Upper lobe of left lung (tissue), 6 donors: Measurements from ENCODE around the gene XRN2. TPM values are rescaled to one million over a fixed set of nuclear protein-coding genes. Genes with fewer than 3 reads are reported as not detected.

ENCODE experiments used
- ATAC-seq, 2 donors: fragments of 200-7000 bp; cut with Tn5 transposase; one replicate each; pipeline ENCODE4 v1.9.1; 2022; ENCODE audit warnings: mild to moderate bottlenecking in 2 of 2, moderate library complexity in 2 of 2; ENCODE audit not compliant: low FRiP score in 2 of 2
- DNase-seq, 2 donors: peaks; one replicate each; pipeline ENCODE4 v3.0.0-alpha.2; 2019 to 2020
- H3K27ac ChIP-seq, 4 donors: fragments of 200-600 bp; sonication (generic); one replicate each; pipeline ENCODE4 v1.5.1; 2016 to 2019
- H3K27me3 ChIP-seq, 4 donors: fragments of 200-600 bp; sonication (generic); one replicate each; pipeline ENCODE4 v1.5.1; 2017 to 2019
- H3K36me3 ChIP-seq, 4 donors: fragments of 200-600 bp; sonication (generic); one replicate each; pipeline ENCODE4 v1.5.1; 2016 to 2019
- H3K4me1 ChIP-seq, 4 donors: fragments of 200-600 bp; sonication (generic); one replicate each; pipeline ENCODE4 v1.5.1; 2018 to 2019
- H3K4me3 ChIP-seq, 4 donors: fragments of 200-600 bp; sonication (generic); one replicate each; pipeline ENCODE4 v1.5.1; 2017 to 2019; ENCODE audit warnings: mild to moderate bottlenecking in 2 of 4, moderate library complexity in 1 of 4
- H3K9me3 ChIP-seq, 4 donors: fragments of 200-600 bp; sonication (generic); one replicate each; pipeline ENCODE4 v1.5.1; 2018 to 2019
- CTCF ChIP-seq, 6 experiments: fragments of 450-650 bp in 4 of 6; fragments of 200-600 bp in 2 of 6; sonication (generic) in 2 of 6; IDR thresholded peaks; one replicate each; pipeline ENCODE4 v1.5.1; 2016 to 2019; ENCODE audit warnings: antibody characterized with exemption in 6 of 6
- EP300 ChIP-seq, 4 donors: sonication (generic); formaldehyde crosslinking; IDR thresholded peaks; one replicate each; pipeline ENCODE4 v1.5.1; 2017; ENCODE audit warnings: antibody characterized with exemption in 4 of 4, control low read depth in 2 of 4
- POLR2A ChIP-seq, 4 donors: fragments of 450-650 bp; IDR thresholded peaks; one replicate each; pipeline ENCODE4 v1.5.1; 2016 to 2017; ENCODE audit warnings: antibody characterized with exemption in 4 of 4, mild to moderate bottlenecking in 2 of 4
- POLR2AphosphoS5 ChIP-seq, 2 donors: sonication (generic); formaldehyde crosslinking; IDR thresholded peaks; one replicate each; pipeline ENCODE4 v1.5.1; 2017; ENCODE audit warnings: antibody characterized with exemption in 2 of 2
- WGBS, 2 donors: methylation state at CpG; one replicate each; pipeline ENCODE4 v1.1.5; 2017 to 2018; 5-methylcytosine and 5-hydroxymethylcytosine counted together
- total RNA-seq, 6 donors: library from RNA; depleted of rRNA in 4 of 6; stranded (reverse); fragments of >200 nt in 4 of 6; gene quantifications; one replicate each; pipeline versions ENCODE4 v1.1.0 to v1.2.1, GENCODE V29; 2016 to 2021
- donor health status: DM: no; HTN: no; CAD: no; lungs with moderate emphysema.
- donor health status: DM: no; HTN: yes; CAD: no; lungs with severe emphysema.

The XRN2 gene
- total RNA-seq, 6 donors from 2014 or later: 38.3 to 70.5 (median 55.0) TPM

DNA sequence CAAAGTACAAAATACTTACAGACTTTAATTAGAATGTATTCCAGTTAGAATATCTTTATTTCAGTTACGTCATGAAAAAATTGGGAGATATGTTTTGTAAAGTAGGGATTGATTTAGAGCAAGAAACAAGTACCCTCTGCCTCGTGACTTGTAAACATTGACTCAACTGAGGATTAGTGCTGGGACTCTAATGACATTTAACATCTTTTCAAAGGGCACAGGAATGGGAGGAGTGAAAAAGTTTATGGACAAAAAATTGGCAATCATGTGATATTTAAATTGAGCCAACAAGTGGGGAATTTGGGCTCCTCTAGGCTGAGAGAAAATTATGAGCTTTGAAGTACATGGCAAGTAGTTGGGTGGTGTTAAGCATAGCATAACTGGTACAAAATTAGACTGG lies 68.9 kb downstream of the XRN2 start:
- WGBS, 2 donors: 80 to 91% methylated on average over 2 of the region's 2 CpGs
- DNase-seq: no peak
- Histone ChIP-seq H3K27ac (no peak overlapping the region), H3K4me1 (no peaks in the 10 kb centered on the region), H3K36me3 (peaks cover 0 to 61% (median 15%) of the 10 kb centered on the region in 4 donors), H3K9me3 (no peaks in the 10 kb centered on the region), H3K4me3 (no peak overlapping the region), H3K27me3 (no peaks in the 10 kb centered on the region)
- TF ChIP-seq POLR2A (IDR thresholded peaks at IDR 0.05): no peak
- TF ChIP-seq POLR2AphosphoS5 (IDR thresholded peaks at IDR 0.05): no peak
- TF ChIP-seq EP300 (IDR thresholded peaks at IDR 0.05): no peak
- no peak for TF ChIP-seq CTCF (IDR thresholded peaks at IDR 0.05)
- ATAC-seq: no peak

DNA sequence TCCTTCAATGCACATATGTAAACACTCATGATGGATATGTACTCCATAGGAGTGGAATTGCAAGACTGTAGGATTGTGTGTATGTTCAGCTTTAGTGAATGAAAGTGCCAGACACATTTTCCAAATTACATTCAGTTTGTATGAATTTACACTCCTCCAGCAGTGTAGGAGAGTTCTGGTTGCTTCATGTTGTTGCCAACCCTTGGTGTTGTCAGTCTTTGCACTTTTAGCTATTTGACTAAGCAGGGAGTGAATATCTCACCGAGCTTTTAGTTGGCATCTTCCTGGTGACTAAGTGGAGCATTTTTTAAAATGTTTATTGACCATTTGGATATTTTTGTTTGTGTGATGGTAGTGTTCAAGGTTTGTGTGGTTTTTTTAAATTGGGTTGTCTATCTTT lies 70.3 kb downstream of the XRN2 start:
- no peak for DNase-seq
- H3K27me3 ChIP-seq: no peaks in the 10 kb centered on the region
- ATAC-seq: no peak
- no peak overlapping the region for H3K27ac ChIP-seq
- H3K9me3 ChIP-seq: no peaks in the 10 kb centered on the region
- 75 to 77% methylated on average over 1 of the region's 1 CpG for WGBS, 2 donors
- H3K4me1 ChIP-seq: no peaks in the 10 kb centered on the region
- H3K36me3 ChIP-seq: peaks cover 0 to 58% (median 13%) of the 10 kb centered on the region in 4 donors
- TF ChIP-seq EP300 (IDR thresholded peaks at IDR 0.05): no peak
- no peak for TF ChIP-seq POLR2A (IDR thresholded peaks at IDR 0.05)
- TF ChIP-seq POLR2AphosphoS5 (IDR thresholded peaks at IDR 0.05): no peak
- no peak for TF ChIP-seq CTCF (IDR thresholded peaks at IDR 0.05)
- no peak overlapping the region for H3K4me3 ChIP-seq

DNA sequence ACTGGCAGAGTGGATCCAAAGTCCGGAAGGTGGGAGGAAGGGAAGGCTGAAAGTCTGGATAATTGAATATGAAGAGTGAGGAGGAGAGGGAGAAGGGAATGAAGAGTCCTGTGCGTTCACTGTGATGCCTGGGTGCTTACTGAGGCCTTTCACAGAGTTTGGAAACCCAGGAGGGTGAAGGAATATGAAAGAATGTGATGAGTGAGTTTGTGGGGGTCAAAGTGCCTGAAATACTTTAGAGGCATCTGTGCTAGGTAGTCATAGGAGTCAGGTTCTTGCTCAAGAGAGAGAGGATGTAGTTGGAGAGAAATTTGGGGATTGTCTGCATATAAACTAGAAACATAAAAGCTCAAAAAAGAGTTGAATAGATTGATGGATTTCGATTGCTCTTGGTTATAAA lies 73.5 kb downstream of the XRN2 start:
- Histone ChIP-seq H3K27ac (no peak overlapping the region), H3K27me3 (no peaks in the 10 kb centered on the region), H3K36me3 (peaks cover 2 to 65% (median 5%) of the 10 kb centered on the region in 4 donors), H3K4me1 (no peaks in the 10 kb centered on the region), H3K9me3 (no peaks in the 10 kb centered on the region), H3K4me3 (no peak overlapping the region)
- 97 to 98% methylated on average over 3 of the region's 3 CpGs for WGBS, 2 donors
- no peak for DNase-seq
- TF ChIP-seq CTCF (IDR thresholded peaks at IDR 0.05) (no peak), POLR2AphosphoS5 (IDR thresholded peaks at IDR 0.05) (no peak), EP300 (IDR thresholded peaks at IDR 0.05) (no peak), POLR2A (IDR thresholded peaks at IDR 0.05) (no peak)
- no peak for ATAC-seq

DNA sequence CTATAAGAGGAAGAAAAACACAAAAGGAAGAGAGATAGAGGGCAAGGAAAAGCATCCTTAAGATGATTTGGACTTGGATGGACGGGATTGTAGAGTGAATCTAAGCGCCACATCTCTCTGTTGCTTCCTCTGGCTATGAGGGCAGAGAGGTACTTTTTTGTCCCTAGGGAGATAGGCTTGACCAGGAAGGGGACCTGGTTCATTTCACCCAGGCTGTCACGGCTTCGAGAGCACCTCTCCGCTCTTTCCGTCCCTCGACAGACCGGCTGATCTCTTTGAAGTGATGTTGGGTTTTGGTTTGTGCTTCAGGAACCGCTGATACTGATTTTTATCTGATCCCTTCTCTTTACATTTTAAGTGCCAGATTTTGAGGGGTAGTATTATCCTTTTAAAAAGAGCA lies 74.6 kb downstream of the XRN2 start:
- no peaks in the 10 kb centered on the region for H3K4me1 ChIP-seq
- ATAC-seq (no peak), DNase-seq (no peak)
- no peaks in the 10 kb centered on the region for H3K9me3 ChIP-seq
- no peaks in the 10 kb centered on the region for H3K27me3 ChIP-seq
- no peak overlapping the region for H3K27ac ChIP-seq
- no peak overlapping the region for H3K4me3 ChIP-seq
- TF ChIP-seq POLR2A (IDR thresholded peaks at IDR 0.05): no peak
- H3K36me3 ChIP-seq: peaks cover 2 to 65% (median 10%) of the 10 kb centered on the region in 4 donors
- 94 to 95% methylated on average over 9 of the region's 9 CpGs for WGBS, 2 donors

GRCh38 chr20:21378259-21378658 lies 75.1 kb downstream of the XRN2 start:
- no peak for DNase-seq
- 89 to 93% methylated on average over 5 of the region's 5 CpGs for WGBS, 2 donors
- H3K4me3 ChIP-seq: no peak overlapping the region
- no peaks in the 10 kb centered on the region for H3K4me1 ChIP-seq
- ATAC-seq: no peak
- no peak overlapping the region for H3K27ac ChIP-seq
- H3K27me3 ChIP-seq: no peaks in the 10 kb centered on the region
- TF ChIP-seq POLR2A (IDR thresholded peaks at IDR 0.05): no peak
- TF ChIP-seq CTCF (IDR thresholded peaks at IDR 0.05): no peak
- no peak for TF ChIP-seq EP300 (IDR thresholded peaks at IDR 0.05)
- no peak for TF ChIP-seq POLR2AphosphoS5 (IDR thresholded peaks at IDR 0.05)
- H3K9me3 ChIP-seq: no peaks in the 10 kb centered on the region
- peaks cover 2 to 68% (median 12%) of the 10 kb centered on the region in 4 donors for H3K36me3 ChIP-seq
